ENCODE data around the gene MICALL1.

MICALL1 gene

GRCh38 chr22:37911697-37912096 is 5.6 kb downstream of the MICALL1 start:
- no peak for ATAC-seq
- TF ChIP-seq BACH2 (CRISPR knock-in tag; IDR thresholded peaks at IDR 0.05; ENCODE audit: borderline replicate concordance) (no peak), ZFP30 (CRISPR knock-in tag; IDR thresholded peaks at IDR 0.05) (no peak), CREB5 (CRISPR knock-in tag; IDR thresholded peaks at IDR 0.05; ENCODE audit: low read depth) (no peak), POU6F1 (CRISPR knock-in tag; IDR thresholded peaks at IDR 0.05; ENCODE audit: borderline replicate concordance, low read depth) (no peak), CSDC2 (CRISPR knock-in tag; IDR thresholded peaks at IDR 0.05) (no peak), ZFP3 (CRISPR knock-in tag; IDR thresholded peaks at IDR 0.05) (no peak), ZNF8 (CRISPR knock-in tag; IDR thresholded peaks at IDR 0.05) (no peak)

- TF ChIP-seq RARB (CRISPR knock-in tag; IDR thresholded peaks at IDR 0.05) (no peak), SNAI2 (CRISPR knock-in tag; IDR thresholded peaks at IDR 0.05) (no peak), ZNF70 (CRISPR knock-in tag; IDR thresholded peaks at IDR 0.05) (no peak), BACH2 (CRISPR knock-in tag; IDR thresholded peaks at IDR 0.05; ENCODE audit: borderline replicate concordance) (no peak), CSDC2 (CRISPR knock-in tag; IDR thresholded peaks at IDR 0.05) (no peak)
- no peak for ATAC-seq
These were observed 6.1 kb downstream of the MICALL1 start for GRCh38 chr22:37912171-37912570.

DNA sequence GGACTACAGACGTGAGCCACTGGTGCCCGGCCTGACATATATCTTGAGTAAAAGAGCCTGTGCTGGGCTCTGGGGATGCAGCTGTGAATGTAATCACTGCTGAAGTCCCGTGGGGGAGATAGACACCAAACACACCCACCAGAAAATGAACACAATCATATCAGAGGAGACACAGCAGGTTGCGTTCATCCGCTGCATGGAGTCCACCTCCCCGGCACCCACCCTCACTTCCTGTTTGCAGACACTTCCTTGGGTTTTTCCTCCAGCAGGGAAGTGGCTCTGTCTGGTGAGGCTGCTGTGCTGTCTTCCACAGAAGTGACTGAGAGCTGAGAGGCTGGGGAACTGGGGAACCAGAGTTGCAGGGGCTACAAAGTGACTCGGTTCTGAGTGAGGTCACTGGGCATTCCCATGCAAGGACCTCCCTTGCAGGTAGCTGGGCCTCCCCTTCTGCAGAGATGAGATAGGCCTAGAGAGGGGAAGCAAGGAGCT is 7.2 kb downstream of the MICALL1 start:
- no peak for TF ChIP-seq BACH2 (CRISPR knock-in tag; IDR thresholded peaks at IDR 0.05; ENCODE audit: borderline replicate concordance)
- no peak for TF ChIP-seq ARNTL (CRISPR knock-in tag; IDR thresholded peaks at IDR 0.05; ENCODE audit: borderline replicate concordance, low read depth)
- no peak for TF ChIP-seq TOX (CRISPR knock-in tag; IDR thresholded peaks at IDR 0.05; ENCODE audit: borderline replicate concordance)
- no peak for TF ChIP-seq POU6F1 (CRISPR knock-in tag; IDR thresholded peaks at IDR 0.05; ENCODE audit: borderline replicate concordance, low read depth)
- no peak for TF ChIP-seq OSR1 (CRISPR knock-in tag; IDR thresholded peaks at IDR 0.05)
- no peak for TF ChIP-seq PPARA (CRISPR knock-in tag; IDR thresholded peaks at IDR 0.05; ENCODE audit: borderline replicate concordance)
- no peak for TF ChIP-seq ZC3H10 (CRISPR knock-in tag; IDR thresholded peaks at IDR 0.05)
- no peak for TF ChIP-seq ZNF8 (CRISPR knock-in tag; IDR thresholded peaks at IDR 0.05)
- no peak for TF ChIP-seq ZFP30 (CRISPR knock-in tag; IDR thresholded peaks at IDR 0.05)
- TF ChIP-seq TCF4 (CRISPR knock-in tag; IDR thresholded peaks at IDR 0.05; ENCODE audit: borderline replicate concordance) = no peak
- ATAC-seq = no peak

DNA sequence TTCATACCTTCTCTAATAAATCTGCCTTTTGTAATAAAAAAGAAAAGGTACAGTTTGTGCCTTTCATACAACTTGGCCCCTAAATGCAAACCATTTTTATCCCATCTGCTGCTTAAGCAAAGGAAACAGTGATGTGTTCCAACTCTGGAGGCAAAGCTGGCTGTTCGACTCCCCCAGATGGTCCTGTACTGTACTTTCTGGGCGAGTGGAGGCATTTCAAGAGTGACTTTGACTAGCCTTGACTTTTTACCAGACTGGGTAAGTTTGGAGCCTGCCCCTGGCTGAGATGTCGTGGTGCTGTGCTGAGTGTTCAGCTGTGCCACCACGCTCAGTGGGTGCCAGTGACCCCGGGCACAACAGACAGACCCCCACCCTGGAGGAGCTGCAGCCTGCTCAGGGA is 10.2 kb downstream of the MICALL1 start:
- ATAC-seq = no peak
- TF ChIP-seq ZFP30 (CRISPR knock-in tag; IDR thresholded peaks at IDR 0.05) (no peak), OSR1 (CRISPR knock-in tag; IDR thresholded peaks at IDR 0.05) (no peak), GLIS3 (CRISPR knock-in tag; IDR thresholded peaks at IDR 0.05) (no peak), TOX (CRISPR knock-in tag; IDR thresholded peaks at IDR 0.05; ENCODE audit: borderline replicate concordance) (no peak), ZC3H10 (CRISPR knock-in tag; IDR thresholded peaks at IDR 0.05) (no peak), TSHZ2 (CRISPR knock-in tag; IDR thresholded peaks at IDR 0.05) (no peak), SNAI2 (CRISPR knock-in tag; IDR thresholded peaks at IDR 0.05) (no peak), ZFP3 (CRISPR knock-in tag; IDR thresholded peaks at IDR 0.05) (no peak), TCF4 (CRISPR knock-in tag; IDR thresholded peaks at IDR 0.05; ENCODE audit: borderline replicate concordance) (no peak), RARB (CRISPR knock-in tag; IDR thresholded peaks at IDR 0.05) (no peak), ESRRG (CRISPR knock-in tag; IDR thresholded peaks at IDR 0.05) (no peak), CREB5 (CRISPR knock-in tag; IDR thresholded peaks at IDR 0.05; ENCODE audit: low read depth) (no peak), POU6F1 (CRISPR knock-in tag; IDR thresholded peaks at IDR 0.05; ENCODE audit: borderline replicate concordance, low read depth) (no peak), PPARA (CRISPR knock-in tag; IDR thresholded peaks at IDR 0.05; ENCODE audit: borderline replicate concordance) (no peak), BACH2 (CRISPR knock-in tag; IDR thresholded peaks at IDR 0.05; ENCODE audit: borderline replicate concordance) (no peak), ZNF70 (CRISPR knock-in tag; IDR thresholded peaks at IDR 0.05) (no peak), ISL1 (CRISPR knock-in tag; IDR thresholded peaks at IDR 0.05) (no peak)
- TF ChIP-seq, protein P1, sequence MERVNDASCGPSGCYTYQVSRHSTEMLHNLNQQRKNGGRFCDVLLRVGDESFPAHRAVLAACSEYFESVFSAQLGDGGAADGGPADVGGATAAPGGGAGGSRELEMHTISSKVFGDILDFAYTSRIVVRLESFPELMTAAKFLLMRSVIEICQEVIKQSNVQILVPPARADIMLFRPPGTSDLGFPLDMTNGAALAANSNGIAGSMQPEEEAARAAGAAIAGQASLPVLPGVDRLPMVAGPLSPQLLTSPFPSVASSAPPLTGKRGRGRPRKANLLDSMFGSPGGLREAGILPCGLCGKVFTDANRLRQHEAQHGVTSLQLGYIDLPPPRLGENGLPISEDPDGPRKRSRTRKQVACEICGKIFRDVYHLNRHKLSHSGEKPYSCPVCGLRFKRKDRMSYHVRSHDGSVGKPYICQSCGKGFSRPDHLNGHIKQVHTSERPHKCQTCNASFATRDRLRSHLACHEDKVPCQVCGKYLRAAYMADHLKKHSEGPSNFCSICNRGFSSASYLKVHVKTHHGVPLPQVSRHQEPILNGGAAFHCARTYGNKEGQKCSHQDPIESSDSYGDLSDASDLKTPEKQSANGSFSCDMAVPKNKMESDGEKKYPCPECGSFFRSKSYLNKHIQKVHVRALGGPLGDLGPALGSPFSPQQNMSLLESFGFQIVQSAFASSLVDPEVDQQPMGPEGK (CRISPR knock-in tag; IDR thresholded peaks at IDR 0.05; ENCODE audit: borderline replicate concordance) = no peak

All from SK-N-SH treated with all-trans-retinoic acid at 6 μM for 48 hours (cell line).